ENCODE measurements around the gene MRPL18.
"Not testable (repeated sequence)": the region's sequence is repeated elsewhere in the genome, so short reads cannot be mapped to it uniquely, and the experiment has no call there.

The MRPL18 gene
- 23.3 to 44.5 (median 33.6) reads per million in 4 experiments for total RNA-seq

DNA sequence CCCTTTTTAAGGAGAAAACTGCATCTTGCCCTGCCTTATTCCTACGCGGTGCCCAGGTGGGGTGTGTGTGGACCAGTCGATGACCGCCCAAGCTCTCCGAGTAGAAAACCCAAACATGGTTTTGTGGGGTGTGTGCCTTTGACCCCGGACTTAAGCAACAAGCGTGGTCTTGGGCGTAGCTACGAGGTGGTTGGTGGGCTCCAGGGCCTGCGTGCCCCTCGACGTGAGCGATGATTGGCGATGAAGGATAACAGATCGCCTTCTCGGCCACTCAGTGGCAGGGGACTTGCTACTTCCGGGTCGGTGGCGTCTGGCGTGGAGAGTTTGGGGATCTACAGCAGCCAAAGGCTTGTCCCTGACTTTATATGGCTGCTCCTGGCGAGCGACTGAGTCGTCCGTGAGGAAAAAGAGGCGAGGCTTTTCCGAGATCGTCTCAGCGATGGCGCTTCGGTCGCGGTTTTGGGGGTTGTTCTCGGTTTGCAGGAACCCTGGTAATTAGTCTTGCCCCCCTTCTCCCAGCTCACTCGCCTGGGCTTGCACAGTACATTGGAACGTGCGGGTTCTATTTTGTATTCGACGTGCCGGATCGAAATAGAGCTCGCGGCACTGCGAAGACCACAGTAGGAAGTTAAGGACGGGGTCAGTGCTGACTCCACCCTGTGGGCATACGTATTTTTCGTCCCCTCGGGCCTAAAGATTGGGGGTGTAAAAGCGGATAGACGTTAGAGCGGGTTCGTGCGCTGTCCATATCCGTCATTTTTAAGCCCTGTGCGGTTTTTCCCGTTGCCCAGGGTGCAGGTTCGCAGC is at the start of gene MRPL18:
TSS of gene MRPL18 (plus strand) at position 319 of the 807 bp plus-strand sequence. CDS start at position 440, 121 bp downstream.
- peak; percentile 82 for DNase-seq

DNA sequence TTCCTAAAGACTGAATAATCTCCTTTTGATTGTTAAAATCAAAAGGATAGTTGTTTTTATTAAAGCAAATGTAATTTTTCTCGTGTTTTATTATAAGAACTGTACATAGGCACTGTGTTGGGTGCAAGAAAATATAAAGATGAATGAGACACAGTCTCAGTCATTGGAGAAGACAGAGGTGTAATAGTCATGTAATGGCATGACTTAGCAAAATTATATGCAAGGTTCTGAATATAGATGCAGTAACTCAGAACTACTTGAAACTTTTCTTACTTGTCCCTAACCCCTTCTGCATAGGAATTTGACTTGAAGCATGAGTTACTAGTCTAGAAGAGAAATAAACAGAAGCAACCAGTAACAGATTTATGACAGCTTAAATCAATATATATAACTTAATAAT is 48.1 kb upstream of the MRPL18 start:
- DNase-seq = no peak

DNA sequence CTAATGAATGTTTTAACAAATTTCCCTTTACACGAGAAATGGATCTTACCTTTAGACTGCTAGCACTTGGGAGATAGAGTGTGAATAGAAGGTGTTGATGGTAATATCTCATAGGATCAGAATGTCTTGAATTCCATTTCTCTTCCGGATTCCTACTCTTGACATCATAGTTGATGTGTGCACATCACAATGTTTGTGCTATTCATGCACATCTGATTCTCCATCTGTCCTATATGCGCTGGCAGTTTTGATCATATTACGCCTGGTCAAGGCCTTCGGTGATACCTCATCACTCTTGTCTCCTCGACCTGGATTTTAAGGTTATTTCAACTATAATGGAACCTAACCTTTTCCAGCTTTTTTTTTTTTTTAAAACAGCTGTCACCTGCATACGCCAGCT is 45.2 kb upstream of the MRPL18 start:
- no peak for DNase-seq

DNA sequence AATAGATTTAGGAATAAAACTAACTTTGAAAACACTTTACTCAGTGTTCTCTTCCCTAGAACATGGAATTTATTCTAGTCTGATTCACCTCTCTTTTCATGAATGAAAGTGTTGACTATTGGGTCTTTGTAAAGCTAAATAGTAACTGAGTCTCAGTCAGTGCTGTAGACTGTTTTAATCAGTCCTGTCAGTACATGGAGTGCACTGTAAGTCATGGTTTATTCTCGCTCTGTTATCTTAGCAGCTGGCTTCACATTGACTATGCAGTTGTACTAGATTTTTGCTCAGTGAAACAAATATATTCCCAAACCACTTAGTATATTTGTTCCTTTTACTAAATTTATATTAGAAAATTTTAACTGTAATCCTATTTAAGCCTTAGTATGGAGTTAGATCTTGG is 43.5 kb upstream of the MRPL18 start:
- no peak for DNase-seq

DNA sequence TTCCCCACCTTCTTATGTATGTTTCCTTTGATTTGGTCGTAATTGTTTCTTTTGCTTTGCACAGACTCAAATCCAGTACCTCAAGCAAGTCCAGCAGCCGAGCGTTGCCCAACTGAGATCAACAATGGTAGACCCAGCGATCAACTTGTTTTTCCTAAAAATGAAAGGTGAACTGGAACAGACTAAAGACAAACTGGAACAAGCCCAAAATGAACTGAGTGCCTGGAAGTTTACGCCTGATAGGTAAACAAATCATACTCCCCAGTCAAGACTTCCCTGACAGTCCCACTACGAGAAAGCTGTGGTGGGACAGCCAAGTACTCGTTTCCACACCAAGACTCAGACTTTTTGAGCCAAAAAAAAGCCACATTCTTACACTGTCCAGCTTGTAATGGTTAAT is 42.1 kb upstream of the MRPL18 start:
- not testable (repeated sequence) for DNase-seq

DNA sequence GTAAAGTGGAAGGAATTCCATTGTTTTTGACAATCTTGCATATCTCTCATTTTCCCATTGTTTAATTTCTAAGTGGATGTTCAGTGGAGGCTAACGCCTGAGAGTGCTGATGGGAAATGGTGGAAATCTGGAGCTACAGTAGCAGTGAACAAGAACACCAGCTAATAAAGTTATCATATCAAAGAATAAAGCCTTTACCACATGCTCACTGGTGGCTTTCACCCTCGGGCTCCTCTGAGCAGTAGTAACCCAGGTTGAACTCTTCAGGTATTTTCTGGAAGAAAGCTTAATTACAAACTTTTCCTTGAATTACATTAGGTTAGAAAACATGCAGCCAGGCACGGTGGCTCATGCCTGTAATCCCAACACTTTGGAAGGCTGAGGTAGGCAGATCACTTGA is 38.8 kb upstream of the MRPL18 start:
- no peak for DNase-seq

DNA sequence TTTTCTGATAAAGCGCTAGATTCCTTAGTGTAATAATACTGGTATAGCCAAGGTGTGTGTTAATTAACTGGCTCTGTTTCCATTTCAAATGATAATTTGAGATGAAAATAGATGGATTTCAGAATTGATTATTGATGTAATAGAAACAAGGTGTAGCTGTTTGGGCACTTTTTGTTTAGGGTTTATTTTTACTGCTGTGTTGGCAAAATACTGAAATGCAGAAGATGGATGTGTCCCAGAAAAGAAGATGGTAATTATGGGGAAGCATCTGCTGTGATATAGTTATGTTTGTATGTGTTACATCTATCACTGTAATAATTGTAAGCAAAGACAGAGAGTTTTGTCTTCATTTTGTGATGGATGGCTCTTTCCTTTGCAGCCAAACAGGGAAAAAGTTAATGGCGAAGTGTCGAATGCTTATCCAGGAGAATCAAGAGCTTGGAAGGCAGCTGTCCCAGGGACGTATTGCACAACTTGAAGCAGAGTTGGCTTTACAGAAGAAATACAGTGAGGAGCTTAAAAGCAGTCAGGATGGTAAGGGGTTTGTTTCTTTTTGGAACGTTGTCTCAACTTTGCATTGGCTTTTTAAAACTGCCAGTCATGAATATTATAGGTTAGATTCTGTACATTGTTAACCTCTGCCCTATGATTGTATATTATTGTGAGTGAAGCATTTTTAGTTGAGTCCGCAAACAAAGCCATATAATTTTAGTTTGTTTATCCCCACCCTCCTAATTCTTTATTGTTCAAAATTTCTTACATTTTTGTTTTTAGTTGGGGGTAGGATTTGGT is 37.0 kb upstream of the MRPL18 start:
- no peak for DNase-seq

DNA sequence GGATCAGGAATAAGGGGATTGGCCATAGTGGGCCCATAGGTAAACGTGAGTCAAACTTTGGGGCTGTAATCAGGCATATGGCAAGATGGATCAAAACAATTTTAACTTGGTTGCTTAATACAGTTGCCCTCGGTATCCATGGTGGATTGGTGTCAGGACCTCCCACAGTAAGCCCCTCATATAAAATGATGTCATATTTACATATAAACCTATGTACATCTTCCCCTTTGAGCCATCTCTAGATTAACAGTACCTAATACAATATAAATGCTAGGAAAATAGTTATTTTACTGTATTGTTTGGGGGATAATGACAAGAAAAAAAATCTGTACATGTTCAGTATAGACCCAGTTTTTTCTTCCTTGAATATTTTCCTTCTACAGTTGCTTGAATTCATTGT is 35.9 kb upstream of the MRPL18 start:
- no peak for DNase-seq

DNA sequence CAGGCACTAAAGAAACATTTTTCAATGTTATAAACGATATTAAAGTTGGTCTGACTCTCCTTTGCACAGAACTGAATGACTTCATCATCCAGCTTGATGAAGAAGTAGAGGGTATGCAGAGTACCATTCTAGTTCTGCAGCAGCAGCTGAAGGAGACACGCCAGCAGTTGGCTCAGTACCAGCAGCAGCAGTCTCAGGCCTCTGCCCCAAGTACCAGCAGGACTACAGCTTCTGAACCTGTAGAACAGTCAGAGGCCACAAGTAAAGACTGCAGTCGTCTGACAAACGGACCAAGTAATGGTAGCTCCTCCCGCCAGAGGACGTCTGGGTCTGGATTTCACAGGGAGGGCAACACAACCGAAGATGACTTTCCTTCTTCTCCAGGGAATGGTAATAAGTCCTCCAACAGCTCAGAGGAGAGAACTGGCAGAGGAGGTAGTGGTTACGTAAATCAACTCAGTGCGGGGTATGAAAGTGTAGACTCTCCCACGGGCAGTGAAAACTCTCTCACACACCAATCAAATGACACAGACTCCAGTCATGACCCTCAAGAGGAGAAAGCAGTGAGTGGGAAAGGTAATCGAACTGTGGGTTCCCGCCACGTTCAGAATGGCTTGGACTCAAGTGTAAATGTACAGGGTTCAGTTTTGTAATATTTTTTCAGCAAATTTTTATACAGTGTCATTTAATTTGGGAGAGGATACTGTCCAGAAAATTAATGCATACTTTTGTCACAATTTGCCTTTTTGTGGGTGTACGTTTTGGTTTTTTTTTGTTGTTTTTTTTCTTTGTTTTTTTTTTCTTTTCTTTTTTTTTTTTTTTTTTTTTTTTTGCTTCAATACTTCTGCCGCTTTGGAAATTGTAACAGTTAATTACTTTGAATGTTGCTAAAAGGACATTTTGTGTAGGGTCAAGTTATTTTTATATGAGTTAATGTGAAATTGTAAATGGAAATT is 35.0 kb upstream of the MRPL18 start:
- no peak for DNase-seq

DNA sequence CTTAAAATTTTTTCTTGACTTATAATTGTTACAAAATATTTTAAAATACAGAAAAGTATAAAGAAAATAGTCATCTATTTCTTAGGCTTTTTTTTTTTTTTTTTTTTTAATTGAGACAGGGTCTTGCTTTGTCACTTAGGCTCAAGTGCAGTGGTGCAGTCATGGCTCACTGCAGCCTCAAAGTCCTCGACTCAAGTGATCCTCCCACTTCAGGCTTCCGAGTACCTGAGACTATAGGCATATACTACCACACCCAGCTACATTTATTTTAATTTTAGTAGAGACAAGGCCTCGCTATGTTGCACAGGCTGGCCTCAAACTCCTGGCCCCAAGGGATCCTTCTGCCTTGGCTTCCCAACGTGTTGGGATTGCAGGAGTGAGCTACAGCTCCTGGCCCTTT is 33.8 kb upstream of the MRPL18 start:
- no peak for DNase-seq

DNA sequence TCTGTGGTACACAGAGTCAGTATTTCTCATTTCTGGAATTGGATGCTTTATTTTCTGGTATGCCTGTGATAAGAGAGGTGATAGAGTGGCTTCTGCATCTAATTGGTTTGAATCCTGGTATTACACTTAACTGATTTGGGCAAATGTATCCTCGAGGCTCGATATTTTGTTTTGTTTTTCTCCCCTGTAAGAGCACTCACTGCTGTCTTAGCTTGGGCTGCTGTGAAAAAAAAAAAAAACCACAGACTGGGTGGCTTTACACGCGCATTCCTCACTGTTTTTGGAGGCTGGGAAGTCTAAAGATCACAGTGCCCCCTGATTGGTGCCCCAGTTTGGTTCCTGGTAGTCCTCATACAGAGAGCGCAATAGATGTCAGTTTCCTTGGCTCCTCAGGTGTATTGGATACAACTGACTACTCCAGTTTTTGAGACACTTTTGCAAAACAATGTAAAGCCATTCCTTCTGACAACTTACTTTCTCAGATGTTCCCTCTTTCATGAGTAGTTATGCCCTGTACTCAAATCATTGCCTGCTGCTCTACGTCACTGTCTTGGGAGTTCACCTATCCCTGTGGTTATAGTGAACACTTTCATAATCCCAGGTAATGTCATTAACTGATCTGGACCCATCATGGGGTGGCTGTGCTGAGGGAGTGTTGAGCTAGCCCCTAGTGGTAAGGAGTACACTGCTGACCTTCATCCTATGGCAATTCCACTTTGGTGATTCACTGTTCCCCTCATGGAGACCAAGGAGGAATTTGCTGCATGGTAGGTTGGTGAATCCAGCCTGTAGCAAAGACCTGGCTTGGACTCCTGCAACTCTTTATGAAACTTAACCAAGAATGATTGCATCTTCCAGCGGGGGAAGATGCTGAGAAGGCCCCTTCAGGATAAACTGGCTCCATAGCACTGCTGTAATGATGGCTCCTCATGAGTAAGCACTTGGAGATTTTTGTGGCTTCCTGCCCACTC is 32.0 kb upstream of the MRPL18 start:
- DNase-seq = no peak

DNA sequence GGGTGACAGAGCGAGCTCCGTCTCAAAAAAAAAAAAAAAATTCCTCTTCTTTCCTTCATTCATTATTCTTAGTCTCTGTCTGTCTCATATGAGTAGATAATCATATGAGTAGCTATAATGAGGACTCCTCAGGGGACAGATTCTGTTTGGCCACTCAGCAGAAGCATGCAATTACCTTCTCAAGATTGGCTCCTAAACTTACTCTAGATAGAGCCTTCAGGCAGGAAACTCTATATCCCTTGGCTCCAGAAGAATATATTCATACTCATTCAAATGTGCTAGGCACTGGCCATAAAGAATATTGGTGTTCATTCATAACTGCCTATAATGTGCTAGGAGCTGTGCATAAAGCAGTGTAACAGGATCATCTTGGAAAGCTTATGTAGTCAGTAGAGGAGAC is 30.6 kb upstream of the MRPL18 start:
- DNase-seq = no peak

DNA sequence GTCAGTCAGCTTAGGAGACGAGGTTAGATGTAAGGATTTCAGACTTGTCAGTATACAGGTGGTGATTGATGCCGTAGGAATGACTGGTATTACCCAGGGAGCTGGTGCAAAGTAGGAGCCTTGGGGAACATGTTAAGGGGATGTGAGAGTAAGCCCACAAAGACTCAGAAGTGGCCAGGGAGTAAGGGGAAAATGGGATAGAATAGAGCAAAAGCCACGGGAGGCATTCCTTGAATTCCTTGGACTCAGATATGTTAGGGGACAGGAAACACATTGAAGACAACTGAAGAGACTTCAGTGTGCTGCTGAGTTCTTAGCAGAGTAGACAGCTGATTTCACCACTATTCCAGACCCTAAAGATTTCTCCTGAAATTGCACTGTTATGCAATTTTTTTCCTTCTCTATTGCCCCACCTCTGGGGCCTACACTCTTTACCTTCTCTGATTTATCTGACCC is 29.6 kb upstream of the MRPL18 start:
- no peak for DNase-seq

DNA sequence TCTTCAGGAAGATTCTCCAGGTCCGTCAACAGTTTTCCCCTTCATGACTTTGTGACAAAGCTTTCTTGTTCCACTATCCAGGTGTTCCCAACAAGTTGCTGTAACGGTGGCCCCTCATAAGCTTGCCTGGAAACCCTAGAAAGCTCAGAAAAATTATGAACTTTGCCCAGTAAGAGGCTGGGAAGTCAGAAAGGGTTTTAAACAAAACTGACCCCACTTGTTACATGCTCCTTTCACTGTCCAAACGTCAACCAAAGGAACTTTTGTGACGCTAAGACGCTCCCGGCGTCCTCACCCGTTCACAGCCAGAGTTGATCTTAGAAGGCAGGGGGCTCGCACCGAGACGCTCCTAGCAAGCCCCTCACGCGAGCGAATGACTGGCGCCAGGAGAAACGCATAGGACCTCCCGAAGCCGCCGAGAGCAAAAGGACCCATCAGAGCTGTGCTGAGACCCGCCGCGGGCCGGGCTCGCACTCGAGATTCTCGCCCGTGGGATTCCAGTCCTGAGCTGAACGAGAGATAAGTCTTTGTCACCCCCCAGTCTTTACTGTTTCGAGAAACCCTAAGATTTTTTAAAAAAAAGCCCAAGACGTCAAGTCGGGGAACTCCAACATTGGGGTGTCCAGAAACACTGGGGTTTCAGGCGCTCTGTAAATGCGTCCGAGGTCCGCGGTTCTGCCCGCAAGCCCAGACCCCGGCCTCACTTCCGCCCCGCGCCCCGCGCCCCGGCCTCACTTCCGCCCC is 29.0 kb upstream of the MRPL18 start:
- DNase-seq = no peak

DNA sequence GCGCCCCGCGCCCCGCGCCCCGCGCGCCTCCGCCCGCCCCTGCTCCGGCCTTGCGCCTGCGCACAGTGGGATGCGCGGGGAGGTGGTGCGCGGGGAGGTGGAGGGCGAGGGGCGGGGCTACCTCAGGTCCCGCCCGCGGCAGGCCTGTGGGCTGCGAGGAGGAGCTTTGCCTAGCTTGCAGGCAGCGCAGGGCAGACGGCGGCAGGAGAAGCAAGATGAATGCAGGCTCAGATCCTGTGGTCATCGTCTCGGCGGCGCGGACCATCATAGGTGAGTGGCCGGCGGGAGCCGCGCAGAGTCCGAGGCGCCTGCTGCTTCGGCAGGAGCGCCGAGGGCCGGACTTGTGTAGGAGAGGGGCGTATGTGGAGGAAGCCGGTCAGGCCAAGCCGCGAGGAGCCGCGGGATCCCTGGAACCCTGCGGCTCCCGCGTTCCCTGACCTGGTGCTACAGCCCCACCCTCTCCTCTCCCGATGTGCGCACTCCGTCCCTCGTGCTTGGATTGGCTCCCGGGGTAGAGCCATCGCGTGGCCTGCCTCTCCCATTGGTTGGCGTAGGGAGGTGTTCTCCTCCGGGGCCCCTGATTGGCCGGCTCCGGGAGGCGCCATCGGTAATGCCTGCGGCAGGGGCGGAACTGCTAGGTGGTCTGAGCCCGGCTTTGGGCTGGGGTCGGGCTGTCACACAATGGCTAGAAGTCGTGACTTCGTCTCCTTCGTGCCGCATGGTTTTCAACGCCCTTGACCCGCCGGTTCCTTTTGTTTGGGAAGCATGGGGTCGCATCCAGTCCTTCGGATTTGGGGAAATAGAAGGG is 28.2 kb upstream of the MRPL18 start, which contains the start of gene ACAT2:
TSS of gene ACAT2 (plus strand) at position 173 of the 808 bp plus-strand sequence. CDS start at position 216, 43 bp downstream.
- DNase-seq = peak; percentile 92

DNA sequence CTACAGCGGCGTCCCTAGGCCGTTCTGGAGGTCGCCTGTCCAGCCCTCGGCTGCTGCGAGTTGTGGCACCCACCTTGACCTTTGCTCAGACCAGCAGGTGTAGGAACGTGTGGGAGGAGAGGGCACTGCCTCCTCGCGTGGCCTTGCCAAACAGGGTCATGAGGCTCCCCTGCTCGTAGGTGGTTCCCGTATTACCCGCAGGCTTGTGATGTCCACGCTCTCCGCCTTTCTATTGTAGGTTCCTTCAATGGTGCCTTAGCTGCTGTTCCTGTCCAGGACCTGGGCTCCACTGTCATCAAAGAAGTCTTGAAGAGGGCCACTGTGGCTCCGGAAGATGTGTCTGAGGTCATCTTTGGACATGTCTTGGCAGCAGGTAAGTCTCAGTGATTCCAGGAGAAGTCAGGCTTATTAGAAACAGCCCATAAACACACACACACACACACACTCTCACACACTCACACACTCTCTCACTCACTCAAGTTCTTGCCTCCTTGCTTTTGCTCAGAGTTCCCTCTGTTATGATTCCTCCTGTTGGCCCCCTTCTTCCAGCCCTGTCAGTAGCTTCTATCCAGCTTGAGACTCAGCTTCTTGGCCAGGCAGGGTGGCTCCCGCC is 27.5 kb upstream of the MRPL18 start:
- DNase-seq = no peak

DNA sequence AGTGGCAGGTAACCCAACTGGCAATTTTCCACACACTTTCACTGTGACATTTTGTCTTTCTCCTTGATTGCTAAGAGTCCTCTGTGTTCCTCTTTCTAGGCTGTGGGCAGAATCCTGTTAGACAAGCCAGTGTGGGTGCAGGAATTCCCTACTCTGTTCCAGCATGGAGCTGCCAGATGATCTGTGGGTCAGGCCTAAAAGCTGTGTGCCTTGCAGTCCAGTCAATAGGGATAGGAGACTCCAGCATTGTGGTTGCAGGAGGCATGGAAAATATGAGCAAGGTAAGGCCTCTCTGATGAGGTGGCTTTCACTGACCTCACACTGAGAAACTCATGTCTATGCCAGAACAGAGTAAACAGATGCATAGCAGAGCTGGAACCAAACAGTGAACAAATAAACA is 23.4 kb upstream of the MRPL18 start:
- DNase-seq = no peak

DNA sequence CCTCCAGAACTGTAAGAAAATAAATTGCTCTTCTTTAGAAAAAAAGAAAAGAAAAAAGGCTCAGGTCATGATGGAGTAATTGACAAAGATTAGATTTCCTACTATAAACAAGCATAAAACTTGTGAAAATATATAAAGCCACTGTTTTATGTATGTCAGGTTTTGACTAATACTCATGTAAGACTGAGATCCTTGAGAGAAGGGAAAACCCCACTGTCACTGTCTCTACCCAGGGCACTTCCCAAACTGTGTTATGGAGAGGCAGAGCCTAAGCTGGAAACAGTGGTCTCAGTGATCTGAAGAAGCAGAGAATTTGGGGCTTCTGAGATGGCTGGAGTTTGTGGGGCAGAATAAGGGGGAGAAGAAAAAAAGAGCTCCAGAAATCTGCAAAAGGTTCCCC is 20.8 kb upstream of the MRPL18 start:
- DNase-seq = no peak

DNA sequence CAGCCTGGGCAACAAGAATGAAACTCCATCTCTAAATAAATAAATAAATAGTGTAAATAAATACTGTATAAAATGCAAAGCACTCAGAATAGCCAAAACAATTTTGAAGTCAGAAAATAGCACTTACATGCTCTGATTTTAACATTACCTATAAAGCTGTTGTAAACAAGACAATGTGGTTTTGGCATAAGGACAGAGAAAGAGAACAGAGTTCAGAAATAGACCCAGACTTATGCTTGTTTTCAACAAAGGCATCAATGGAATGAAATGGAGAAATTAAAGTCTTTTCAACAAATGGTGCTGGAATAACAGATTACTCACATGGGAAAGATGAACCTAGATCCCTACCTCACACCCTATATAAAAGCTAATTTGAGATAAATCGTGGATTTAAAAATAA is 18.1 kb upstream of the MRPL18 start:
- no peak for DNase-seq

All from effector CD8-positive, alpha-beta T cell (primary cell).